ENCODE data around the gene EPHA3.

DNA sequence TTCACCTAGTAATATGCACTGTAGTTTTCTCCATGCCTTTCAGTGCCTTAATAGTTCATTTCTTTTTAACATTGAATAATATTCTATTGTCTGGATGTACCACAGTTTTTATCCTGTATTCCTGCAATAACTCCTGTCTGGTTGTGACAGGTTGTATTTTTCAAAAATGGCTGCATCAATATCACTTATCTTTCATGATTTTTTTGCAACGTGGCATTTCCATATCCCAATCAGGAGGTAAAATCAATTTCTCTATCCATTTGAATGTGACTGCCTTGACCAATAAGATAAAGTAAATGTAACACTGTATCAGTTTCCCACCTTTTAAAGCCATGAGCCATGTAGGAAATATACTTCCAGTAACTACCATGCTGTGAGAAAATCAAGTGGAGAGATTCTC lies 27.5 kb upstream of the EPHA3 start:
- TF ChIP-seq GATA2 (IDR thresholded peaks at IDR 0.05; ENCODE audit: low read depth, low read length), result no peak
- TF ChIP-seq GATA3 (IDR thresholded peaks at IDR 0.05; ENCODE audit: low read depth, low read length), result no peak

Measured in SH-SY5Y (cell line).